Activated naive CD4-positive, alpha-beta T cell treated with anti-CD3 and anti-CD28 coated beads, Interleukin-2, amount 10 ng/mL, durations not matched to agents 7 days and 5 days (primary cell): ENCODE data around the gene HNMT.
"Not testable (repeated sequence)": the region's sequence is repeated elsewhere in the genome, so short reads cannot be mapped to it uniquely, and the experiment has no call there.

Experiments used
- CTCF ChIA-PET: fragments of 350-600 bp; sonication (Branson Sonifier 250); formaldehyde crosslinking; loops from one replicate; lab custom pipeline; 2021; ENCODE audit warnings: antibody characterized with exemption; lab: Charles Lee
- DNase-seq: peaks from one replicate; pipeline ENCODE4 v3.0.0-alpha.2; 2020
- H3K27ac Mint-ChIP-seq: one replicate; pipeline ENCODE4 v1.8.0; 2021; ENCODE audit warnings: mild to moderate bottlenecking, moderate library complexity, mixed read lengths
- H3K27me3 Mint-ChIP-seq: one replicate; pipeline ENCODE4 v1.8.0; 2021; ENCODE audit warnings: mild to moderate bottlenecking, mixed read lengths
- H3K36me3 Mint-ChIP-seq: one replicate; pipeline ENCODE4 v1.8.0; 2021; ENCODE audit warnings: mixed read lengths
- H3K4me1 Mint-ChIP-seq: one replicate; pipeline ENCODE4 v1.8.0; 2021; ENCODE audit warnings: mixed read lengths
- H3K4me3 Mint-ChIP-seq: one replicate; pipeline ENCODE4 v1.8.0; 2021; ENCODE audit warnings: mild to moderate bottlenecking, moderate library complexity, mixed read lengths
- H3K9me3 Mint-ChIP-seq: one replicate; pipeline ENCODE4 v1.8.0; 2021; ENCODE audit warnings: mixed read lengths

Gene HNMT

GRCh38 chr2:137955536-137955935 lies 8.7 kb upstream of the HNMT start:
- DNase-seq: no peak
- H3K4me1 Mint-ChIP-seq: peaks cover 2% of the 10 kb centered on the region

GRCh38 chr2:137957033-137957432 lies 7.2 kb upstream of the HNMT start:
- Mint-ChIP-seq H3K36me3 (no peaks in the 10 kb centered on the region), H3K4me3 (no peak overlapping the region), H3K27me3 (no peaks in the 10 kb centered on the region), H3K27ac (no peak overlapping the region), H3K4me1 (peaks cover 1% of the 10 kb centered on the region), H3K9me3 (no peaks in the 10 kb centered on the region)
- no peak for DNase-seq
- CTCF ChIA-PET: no interaction called here

More at GRCh38 chr2:137955536-137955935, 8.7 kb upstream of the HNMT start:
- Mint-ChIP-seq H3K27ac (no peak overlapping the region), H3K4me3 (no peak overlapping the region), H3K9me3 (no peaks in the 10 kb centered on the region), H3K36me3 (no peaks in the 10 kb centered on the region), H3K27me3 (no peaks in the 10 kb centered on the region)
- CTCF ChIA-PET: no interaction called here

GRCh38 chr2:137959166-137959565 lies 5.1 kb upstream of the HNMT start:
- no peaks in the 10 kb centered on the region for H3K4me1 Mint-ChIP-seq
- no peaks in the 10 kb centered on the region for H3K36me3 Mint-ChIP-seq
- H3K27me3 Mint-ChIP-seq: no peaks in the 10 kb centered on the region
- no peaks in the 10 kb centered on the region for H3K9me3 Mint-ChIP-seq
- CTCF ChIA-PET: no interaction called here
- no peak overlapping the region for H3K27ac Mint-ChIP-seq
- DNase-seq: no peak
- H3K4me3 Mint-ChIP-seq: no peak overlapping the region

- no peak overlapping the region for H3K27ac Mint-ChIP-seq
- DNase-seq: no peak
- no peaks in the 10 kb centered on the region for H3K9me3 Mint-ChIP-seq
- no peaks in the 10 kb centered on the region for H3K4me1 Mint-ChIP-seq
- CTCF ChIA-PET: no interaction called here
- H3K27me3 Mint-ChIP-seq: no peaks in the 10 kb centered on the region
- H3K4me3 Mint-ChIP-seq: no peak overlapping the region
- no peaks in the 10 kb centered on the region for H3K36me3 Mint-ChIP-seq
Observed at GRCh38 chr2:137960223-137960622, 4.0 kb upstream of the HNMT start.

- no peak overlapping the region for H3K4me3 Mint-ChIP-seq
Observed at GRCh38 chr2:137961602-137962001, 2.7 kb upstream of the HNMT start.

GRCh38 chr2:137963535-137964065 lies 673 bp upstream of the HNMT start:
- Mint-ChIP-seq H3K9me3 (no peaks in the 10 kb centered on the region), H3K4me3 (no peak overlapping the region), H3K36me3 (no peaks in the 10 kb centered on the region), H3K27me3 (no peaks in the 10 kb centered on the region), H3K27ac (no peak overlapping the region), H3K4me1 (no peaks in the 10 kb centered on the region)
- no peak for DNase-seq
- CTCF ChIA-PET: no interaction called here

More at GRCh38 chr2:137961602-137962001, 2.7 kb upstream of the HNMT start:
- Mint-ChIP-seq H3K9me3 (no peaks in the 10 kb centered on the region), H3K4me1 (no peaks in the 10 kb centered on the region), H3K27ac (no peak overlapping the region), H3K36me3 (no peaks in the 10 kb centered on the region), H3K27me3 (no peaks in the 10 kb centered on the region)
- CTCF ChIA-PET: no interaction called here
- no peak for DNase-seq

GRCh38 chr2:137964859-137965459 lies 686 bp downstream of the HNMT start:
- H3K9me3 Mint-ChIP-seq: no peaks in the 10 kb centered on the region
- no peaks in the 10 kb centered on the region for H3K36me3 Mint-ChIP-seq
- no peak for DNase-seq
- H3K27me3 Mint-ChIP-seq: no peaks in the 10 kb centered on the region
- no peaks in the 10 kb centered on the region for H3K4me1 Mint-ChIP-seq
- no peak overlapping the region for H3K4me3 Mint-ChIP-seq
- no peak overlapping the region for H3K27ac Mint-ChIP-seq
- CTCF ChIA-PET: no interaction called here

GRCh38 chr2:137966043-137966442 lies 1.8 kb downstream of the HNMT start:
- Mint-ChIP-seq H3K36me3 (no peaks in the 10 kb centered on the region), H3K9me3 (no peaks in the 10 kb centered on the region), H3K27ac (no peak overlapping the region), H3K27me3 (no peaks in the 10 kb centered on the region), H3K4me3 (no peak overlapping the region), H3K4me1 (no peaks in the 10 kb centered on the region)
- CTCF ChIA-PET: no interaction called here
- DNase-seq: no peak

GRCh38 chr2:137967042-137967441 lies 2.8 kb downstream of the HNMT start:
- DNase-seq: no peak
- H3K36me3 Mint-ChIP-seq: no peaks in the 10 kb centered on the region
- no peak overlapping the region for H3K4me3 Mint-ChIP-seq
- CTCF ChIA-PET: no interaction called here
- H3K9me3 Mint-ChIP-seq: no peaks in the 10 kb centered on the region
- H3K4me1 Mint-ChIP-seq: no peaks in the 10 kb centered on the region
- no peaks in the 10 kb centered on the region for H3K27me3 Mint-ChIP-seq
- no peak overlapping the region for H3K27ac Mint-ChIP-seq

GRCh38 chr2:137968477-137969417 lies 4.5 kb downstream of the HNMT start:
- CTCF ChIA-PET: no interaction called here

GRCh38 chr2:137969418-137969765 lies 5.1 kb downstream of the HNMT start:
- no peaks in the 10 kb centered on the region for H3K9me3 Mint-ChIP-seq
- H3K4me1 Mint-ChIP-seq: no peaks in the 10 kb centered on the region
- CTCF ChIA-PET: no interaction called here
- DNase-seq: no peak
- H3K27me3 Mint-ChIP-seq: no peaks in the 10 kb centered on the region
- no peaks in the 10 kb centered on the region for H3K36me3 Mint-ChIP-seq
- H3K4me3 Mint-ChIP-seq: no peak overlapping the region
- H3K27ac Mint-ChIP-seq: no peak overlapping the region

More at GRCh38 chr2:137968477-137969417, 4.5 kb downstream of the HNMT start:
- DNase-seq: no peak
- Mint-ChIP-seq H3K27me3 (no peaks in the 10 kb centered on the region), H3K36me3 (no peaks in the 10 kb centered on the region), H3K4me3 (no peak overlapping the region), H3K9me3 (no peaks in the 10 kb centered on the region), H3K4me1 (no peaks in the 10 kb centered on the region), H3K27ac (no peak overlapping the region)

- Mint-ChIP-seq H3K27me3 (no peaks in the 10 kb centered on the region), H3K4me1 (no peaks in the 10 kb centered on the region), H3K27ac (no peak overlapping the region), H3K4me3 (no peak overlapping the region), H3K36me3 (no peaks in the 10 kb centered on the region), H3K9me3 (no peaks in the 10 kb centered on the region)
- DNase-seq: no peak
- CTCF ChIA-PET: no interaction called here
Observed at GRCh38 chr2:137969876-137970275, 5.6 kb downstream of the HNMT start.

GRCh38 chr2:137971259-137971658 lies 7.0 kb downstream of the HNMT start:
- H3K4me1 Mint-ChIP-seq, H3K27me3 Mint-ChIP-seq, CTCF ChIA-PET, H3K36me3 Mint-ChIP-seq, DNase-seq, H3K9me3 Mint-ChIP-seq, H3K27ac Mint-ChIP-seq, H3K4me3 Mint-ChIP-seq: not testable (repeated sequence)

GRCh38 chr2:137973280-137973679 lies 9.0 kb downstream of the HNMT start:
- CTCF ChIA-PET: no interaction called here
- no peak overlapping the region for H3K4me3 Mint-ChIP-seq
- H3K27ac Mint-ChIP-seq: no peak overlapping the region
- no peaks in the 10 kb centered on the region for H3K36me3 Mint-ChIP-seq
- no peaks in the 10 kb centered on the region for H3K27me3 Mint-ChIP-seq
- H3K4me1 Mint-ChIP-seq: no peaks in the 10 kb centered on the region
- no peak for DNase-seq
- no peaks in the 10 kb centered on the region for H3K9me3 Mint-ChIP-seq
